Heart left ventricle (tissue), 13 donors: ENCODE data around the gene NIPAL4.

Experiments
- CTCF ChIP-seq, 12 donors: fragments of 200-600 bp; sonication (generic) in 4 of 12; IDR thresholded peaks; one replicate each; pipeline versions ENCODE4 v1.5.0 to v1.8.0; 2018 to 2022; ENCODE audit warnings: antibody characterized with exemption in 12 of 12, mild to moderate bottlenecking in 5 of 12
- POLR2A ChIP-seq, 2 donors: fragments of 450-650 bp; IDR thresholded peaks; one replicate each; pipeline ENCODE4 v1.6.1; 2017; ENCODE audit warnings: antibody characterized with exemption in 2 of 2, mild to moderate bottlenecking in 2 of 2, moderate library complexity in 2 of 2
- donor health status: ischemic (EF 13 %, LVEDD 7.1; RV severe dilation, severe dysfunction).
- donor health status: DM: no; HTN: yes; CAD: no.
- donor health status: DM: no; HTN: no; CAD: no.
- donor health status: ischemic (EF 25% LVEDD 6.9; RV normal size, moderate dysfunction).
- donor health status: ischemic (EF 25% LVEDD 5.7; RV mildly dilated, moderate dysfunction).
- donor health status: ischemic (EF 35%, LVEDD 5.7; RV mildly dilated, moderate dysfunction).
- donor health status: nonischemic (EF 11% LVEDD 7.7; RV severe dilation, severe dysfunction).
- donor health status: DM: yes; HTN: yes; CAD: no.
- donor health status: PGD.
- donor health status: ischemic (EF 29% LVEDD 5.4; RV normal size, mild dysfunction).
- donor health status: nonischemic (EF 23%, LVEDD 6.1; RV moderate dilation, normal function).

DNA sequence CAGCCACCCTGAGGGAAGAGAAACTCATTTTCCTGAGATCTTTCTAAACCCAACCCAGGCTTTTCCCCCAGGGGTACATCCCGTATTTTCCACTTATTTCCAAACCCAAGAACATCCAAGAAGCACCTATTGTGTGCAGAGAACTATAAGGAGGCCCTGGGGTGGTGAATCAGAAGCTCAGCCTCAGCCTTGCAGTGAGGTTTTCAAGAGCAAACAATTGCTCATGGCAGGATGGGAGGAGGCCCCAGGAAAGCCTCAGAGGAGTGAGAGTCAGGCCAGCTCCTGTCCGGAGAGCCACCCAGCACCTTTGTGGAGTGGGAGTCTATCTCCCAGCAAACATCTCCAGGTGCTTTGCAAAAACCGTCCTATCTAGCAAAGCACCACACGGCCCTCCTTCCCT lies 19.2 kb downstream of the NIPAL4 start:
- TF ChIP-seq CTCF (IDR thresholded peaks at IDR 0.05) = no peak
- no peak for TF ChIP-seq POLR2A (IDR thresholded peaks at IDR 0.05)
